Activated CD8-positive, alpha-beta T cell treated with anti-CD3 and anti-CD28 coated beads, Interleukin-2, amount 10 ng/mL, durations not matched to agents 7 days and 5 days (primary cell): ENCODE results near the gene ATP8B2. TPM values are rescaled to one million over a fixed set of nuclear protein-coding genes. Genes with fewer than 3 reads are reported as not detected.
"Not testable (repeated sequence)": the region's sequence is repeated elsewhere in the genome, so short reads cannot be mapped to it uniquely, and the experiment has no call there.

Experiments used
- ATAC-seq: fragments of 150-1000 bp; cut with Tn5 transposase; one replicate; pipeline ENCODE4 v1.10.0; 2021; ENCODE audit warnings: moderate library complexity
- CTCF ChIA-PET: fragments of 350-600 bp; sonication (Branson Sonifier 250); formaldehyde crosslinking; loops from one replicate; lab custom pipeline; 2021; ENCODE audit warnings: antibody characterized with exemption; lab: Charles Lee
- POLR2A ChIA-PET: fragments of 350-600 bp; sonication (Branson Sonifier 250); formaldehyde crosslinking; loops from one replicate; lab custom pipeline; 2021; ENCODE audit warnings: antibody characterized with exemption; lab: Charles Lee
- DNase-seq: peaks from one replicate; pipeline ENCODE4 v3.0.0-alpha.2; 2020
- H3K27ac Mint-ChIP-seq: one replicate; pipeline ENCODE4 v1.8.0; 2021; ENCODE audit warnings: mild to moderate bottlenecking, mixed read lengths
- H3K27me3 Mint-ChIP-seq: one replicate; pipeline ENCODE4 v1.8.0; 2021; ENCODE audit warnings: low read depth, mixed read lengths
- H3K36me3 Mint-ChIP-seq: one replicate; pipeline ENCODE4 v1.8.0; 2021; ENCODE audit warnings: low read depth, mixed read lengths
- H3K4me1 Mint-ChIP-seq: one replicate; pipeline ENCODE4 v1.8.0; 2021; ENCODE audit warnings: low read depth, mixed read lengths
- H3K4me3 Mint-ChIP-seq: one replicate; pipeline ENCODE4 v1.8.0; 2021; ENCODE audit warnings: mild to moderate bottlenecking, mixed read lengths
- H3K9me3 Mint-ChIP-seq: one replicate; pipeline ENCODE4 v1.8.0; 2022; ENCODE audit warnings: mixed read lengths; ENCODE audit not compliant: insufficient read depth
- total RNA-seq, 2 experiments: library from RNA; stranded (reverse); gene quantifications; one replicate each; pipeline ENCODE4 v1.2.3, GENCODE V29; 2021

Gene ATP8B2
- total RNA-seq, 2 experiments from 2014 or later: 65.3 to 71.6 TPM

DNA sequence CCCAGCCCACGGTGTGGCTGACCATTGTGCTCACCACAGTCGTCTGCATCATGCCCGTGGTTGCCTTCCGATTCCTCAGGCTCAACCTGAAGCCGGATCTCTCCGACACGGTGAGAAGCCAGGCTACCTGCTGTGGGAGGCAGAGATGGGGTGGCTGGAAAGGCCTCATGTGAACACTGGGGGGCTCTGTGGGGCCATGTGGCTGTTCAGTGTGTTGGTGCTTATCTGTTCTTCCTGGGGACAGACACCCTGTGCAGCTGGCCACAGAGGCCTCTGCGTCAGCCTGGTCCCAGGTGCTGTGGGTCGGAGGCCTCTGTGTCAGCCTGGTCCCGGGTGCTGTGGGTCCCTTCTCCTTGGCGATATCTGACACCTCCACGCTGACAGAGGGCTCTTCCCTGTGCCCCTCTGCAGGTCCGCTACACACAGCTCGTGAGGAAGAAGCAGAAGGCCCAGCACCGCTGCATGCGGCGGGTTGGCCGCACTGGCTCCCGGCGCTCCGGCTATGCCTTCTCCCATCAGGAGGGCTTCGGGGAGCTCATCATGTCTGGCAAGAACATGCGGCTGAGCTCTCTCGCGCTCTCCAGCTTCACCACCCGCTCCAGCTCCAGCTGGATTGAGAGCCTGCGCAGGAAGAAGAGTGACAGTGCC, 23.2 kb downstream of the ATP8B2 start:
- POLR2A ChIA-PET: no interaction called here
- no peak for ATAC-seq
- peaks cover 11% of the 10 kb centered on the region for H3K27me3 Mint-ChIP-seq
- no peak overlapping the region for H3K27ac Mint-ChIP-seq
- no peak overlapping the region for H3K4me3 Mint-ChIP-seq
- no peak for DNase-seq
- peaks cover 56% of the 10 kb centered on the region for H3K36me3 Mint-ChIP-seq
- peaks cover 44% of the 10 kb centered on the region for H3K4me1 Mint-ChIP-seq
- no peaks in the 10 kb centered on the region for H3K9me3 Mint-ChIP-seq
- CTCF ChIA-PET: interaction anchor here (0.9 to 13.1 kb wide), 4 partner anchors 13 to 150 kb away, joined by 4 to 158 read pairs (median 46); partner anchors contain the start of gene ATP8B2

DNA sequence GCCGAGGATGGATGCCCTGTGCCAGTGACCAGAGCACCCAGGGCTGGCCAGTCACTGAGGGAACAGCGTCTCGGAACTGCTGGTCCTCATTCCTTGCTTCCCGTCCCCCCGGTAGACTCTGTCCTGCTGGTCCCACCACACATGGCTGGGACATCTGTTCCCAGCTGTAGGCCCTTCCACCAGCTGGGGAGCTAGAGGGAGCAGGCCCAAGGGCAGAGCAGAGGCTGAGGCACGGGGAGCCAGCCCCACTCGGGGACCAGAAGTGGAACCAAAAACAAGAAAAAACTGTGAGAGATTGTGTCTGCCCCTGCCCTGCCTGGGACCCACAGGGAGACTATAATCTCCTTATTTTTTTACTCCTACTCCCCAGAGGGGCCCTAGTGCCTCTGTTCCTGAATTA, 23.8 kb downstream of the ATP8B2 start:
- no peak overlapping the region for H3K27ac Mint-ChIP-seq
- peaks cover 50% of the 10 kb centered on the region for H3K36me3 Mint-ChIP-seq
- H3K9me3 Mint-ChIP-seq: no peaks in the 10 kb centered on the region
- peaks cover 17% of the 10 kb centered on the region for H3K27me3 Mint-ChIP-seq
- ChIA-PET CTCF (interaction anchor here (0.9 to 13.1 kb wide), 3 partner anchors 14 to 150 kb away, joined by 4 to 158 read pairs (median 6); no protein-coding TSS in a partner anchor), POLR2A (no interaction called here)
- no peak for DNase-seq
- no peak for ATAC-seq
- no peak overlapping the region for H3K4me3 Mint-ChIP-seq
- peaks cover 44% of the 10 kb centered on the region for H3K4me1 Mint-ChIP-seq

GRCh38 chr1:154350383-154350782, 25.1 kb downstream of the ATP8B2 start:
- no peak for DNase-seq
- CTCF ChIA-PET: interaction anchor here (1.9 to 13.1 kb wide), 3 partner anchors 15 to 196 kb away, joined by 4 to 158 read pairs (median 8); no protein-coding TSS in a partner anchor
- no peak for ATAC-seq
- POLR2A ChIA-PET: no interaction called here
- Mint-ChIP-seq H3K4me1 (peaks cover 33% of the 10 kb centered on the region), H3K9me3 (no peaks in the 10 kb centered on the region), H3K27ac (no peak overlapping the region), H3K27me3 (peaks cover 23% of the 10 kb centered on the region), H3K36me3 (peaks cover 38% of the 10 kb centered on the region), H3K4me3 (no peak overlapping the region)

- peaks cover 23% of the 10 kb centered on the region for H3K4me1 Mint-ChIP-seq
- H3K4me3 Mint-ChIP-seq: no peak overlapping the region
- peaks cover 27% of the 10 kb centered on the region for H3K36me3 Mint-ChIP-seq
- ATAC-seq (no peak), DNase-seq (no peak)
- ChIA-PET CTCF (interaction anchor here (0.9 to 13.1 kb wide), 5 partner anchors 16 to 216 kb away, joined by 3 to 158 read pairs (median 4); partner anchors contain the start of gene CHRNB2), POLR2A (interaction anchor here (1.7 kb wide), 1 partner anchor 35 kb away, joined by 7 read pairs; no protein-coding TSS in a partner anchor)
- H3K27me3 Mint-ChIP-seq: peaks cover 23% of the 10 kb centered on the region
- no peak overlapping the region for H3K27ac Mint-ChIP-seq
- H3K9me3 Mint-ChIP-seq: no peaks in the 10 kb centered on the region
Measured at GRCh38 chr1:154351363-154352068, 26.2 kb downstream of the ATP8B2 start.

GRCh38 chr1:154352245-154352580, 26.9 kb downstream of the ATP8B2 start:
- ATAC-seq (no peak), DNase-seq (no peak)
- Mint-ChIP-seq H3K36me3 (peaks cover 23% of the 10 kb centered on the region), H3K9me3 (no peaks in the 10 kb centered on the region), H3K4me3 (peak overlapping the region; percentile 66), H3K27me3 (peaks cover 23% of the 10 kb centered on the region), H3K27ac (no peak overlapping the region), H3K4me1 (peaks cover 22% of the 10 kb centered on the region)
- ChIA-PET CTCF (interaction anchor here (0.9 to 13.1 kb wide), 7 partner anchors 8 to 216 kb away, joined by 3 to 158 read pairs (median 4); partner anchors contain the start of gene CHRNB2), POLR2A (interaction anchor here (1.7 kb wide), 1 partner anchor 34 kb away, joined by 7 read pairs; no protein-coding TSS in a partner anchor)

- CTCF ChIA-PET: interaction anchor here (0.9 to 13.1 kb wide), 8 partner anchors 9 to 153 kb away, joined by 3 to 158 read pairs (median 4); partner anchors contain the start of gene ATP8B2
- H3K27ac Mint-ChIP-seq: peak overlapping the region; percentile 45
- peaks cover 22% of the 10 kb centered on the region for H3K4me1 Mint-ChIP-seq
- POLR2A ChIA-PET: interaction anchor here (1.7 kb wide), 1 partner anchor 34 kb away, joined by 7 read pairs; no protein-coding TSS in a partner anchor
- no peaks in the 10 kb centered on the region for H3K9me3 Mint-ChIP-seq
- DNase-seq (peak; percentile 49), ATAC-seq (peak; percentile 73)
- H3K36me3 Mint-ChIP-seq: peaks cover 20% of the 10 kb centered on the region
- H3K4me3 Mint-ChIP-seq: peak overlapping the region; percentile 66
- H3K27me3 Mint-ChIP-seq: peaks cover 23% of the 10 kb centered on the region
Measured at GRCh38 chr1:154352581-154353459, 27.5 kb downstream of the ATP8B2 start.

GRCh38 chr1:154353460-154353904, 28.2 kb downstream of the ATP8B2 start:
- H3K4me1 Mint-ChIP-seq: peaks cover 22% of the 10 kb centered on the region
- peaks cover 14% of the 10 kb centered on the region for H3K36me3 Mint-ChIP-seq
- ATAC-seq (peak; percentile 48), DNase-seq (peak; percentile 40)
- peaks cover 23% of the 10 kb centered on the region for H3K27me3 Mint-ChIP-seq
- ChIA-PET CTCF (interaction anchor here (0.7 to 13.1 kb wide), 9 partner anchors 18 to 128 kb away, joined by 3 to 158 read pairs (median 4); partner anchors contain the start of gene ATP8B2), POLR2A (no interaction called here)
- H3K4me3 Mint-ChIP-seq: peak overlapping the region; percentile 46
- peak overlapping the region; percentile 31 for H3K27ac Mint-ChIP-seq
- H3K9me3 Mint-ChIP-seq: no peaks in the 10 kb centered on the region

DNA sequence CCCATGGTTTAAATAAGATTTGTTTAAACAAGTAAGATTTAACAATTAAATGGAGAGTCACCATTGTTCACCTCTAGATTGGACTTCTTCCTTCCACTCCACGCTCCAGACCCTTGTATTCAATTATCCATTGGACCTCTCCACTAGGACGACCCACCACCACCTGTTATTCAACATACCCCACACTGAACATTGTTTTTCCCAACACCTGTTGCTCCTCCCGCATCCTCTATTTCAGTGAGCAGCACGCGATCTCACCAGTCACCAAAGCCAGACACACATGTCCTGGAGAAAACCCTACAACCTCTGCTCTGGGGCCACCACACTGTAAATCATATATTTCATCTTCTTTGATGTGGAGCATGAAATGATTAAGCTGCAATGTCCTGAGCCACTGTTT, 28.6 kb downstream of the ATP8B2 start:
- Mint-ChIP-seq H3K27ac (no peak overlapping the region), H3K27me3 (peaks cover 23% of the 10 kb centered on the region), H3K36me3 (peaks cover 9% of the 10 kb centered on the region), H3K4me3 (no peak overlapping the region), H3K4me1 (peaks cover 22% of the 10 kb centered on the region), H3K9me3 (no peaks in the 10 kb centered on the region)
- ChIA-PET CTCF (interaction anchor here (0.7 to 13.1 kb wide), 8 partner anchors 8 to 125 kb away, joined by 3 to 158 read pairs (median 3); partner anchors contain the start of gene ATP8B2), POLR2A (no interaction called here)
- ATAC-seq: no peak
- no peak for DNase-seq

DNA sequence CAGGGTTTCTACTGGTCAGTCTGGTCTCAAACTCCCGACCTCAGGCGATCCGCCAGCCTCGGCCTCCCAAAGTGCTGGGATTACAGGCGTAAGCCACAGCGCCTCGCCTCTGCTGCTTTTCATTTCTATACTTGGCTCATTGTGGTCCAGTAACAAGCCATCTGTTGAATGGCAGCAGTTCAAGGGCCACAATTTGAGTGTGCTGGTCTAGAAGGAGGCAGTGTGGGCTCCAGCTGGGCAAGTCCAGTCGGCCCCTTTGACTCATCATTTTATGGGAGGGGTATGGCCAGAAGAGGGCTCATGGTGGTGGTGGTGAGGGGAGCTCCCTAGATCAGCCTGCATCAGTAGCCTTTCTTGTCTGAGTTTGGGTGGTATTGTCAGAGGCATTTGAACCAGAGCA, 33.2 kb downstream of the ATP8B2 start:
- peaks cover 6% of the 10 kb centered on the region for H3K4me1 Mint-ChIP-seq
- H3K9me3 Mint-ChIP-seq: no peaks in the 10 kb centered on the region
- H3K27ac Mint-ChIP-seq: no peak overlapping the region
- ATAC-seq (no peak), DNase-seq (no peak)
- ChIA-PET POLR2A (no interaction called here), CTCF (no interaction called here)
- no peak overlapping the region for H3K4me3 Mint-ChIP-seq
- H3K36me3 Mint-ChIP-seq: no peaks in the 10 kb centered on the region
- peaks cover 18% of the 10 kb centered on the region for H3K27me3 Mint-ChIP-seq

GRCh38 chr1:154360288-154360687, 35.0 kb downstream of the ATP8B2 start:
- H3K27ac Mint-ChIP-seq: no peak overlapping the region
- no peaks in the 10 kb centered on the region for H3K9me3 Mint-ChIP-seq
- DNase-seq (no peak), ATAC-seq (no peak)
- ChIA-PET CTCF (no interaction called here), POLR2A (no interaction called here)
- no peaks in the 10 kb centered on the region for H3K4me1 Mint-ChIP-seq
- H3K4me3 Mint-ChIP-seq: no peak overlapping the region
- H3K36me3 Mint-ChIP-seq: no peaks in the 10 kb centered on the region
- peaks cover 5% of the 10 kb centered on the region for H3K27me3 Mint-ChIP-seq

GRCh38 chr1:154360881-154361280, 35.6 kb downstream of the ATP8B2 start:
- POLR2A ChIA-PET, H3K36me3 Mint-ChIP-seq: not testable (repeated sequence)

More at GRCh38 chr1:154360881-154361280, 35.6 kb downstream of the ATP8B2 start:
- CTCF ChIA-PET: interaction anchor here (0.8 to 1.1 kb wide), 2 partner anchors 18 to 35 kb away, joined by 3 to 4 read pairs; no protein-coding TSS in a partner anchor
- not testable (repeated sequence) for H3K4me3 Mint-ChIP-seq, H3K27me3 Mint-ChIP-seq, ATAC-seq, H3K4me1 Mint-ChIP-seq, DNase-seq, H3K9me3 Mint-ChIP-seq, H3K27ac Mint-ChIP-seq
